Measurements from ENCODE around the gene CTSF.
"Not testable (repeated sequence)": the region's sequence is repeated elsewhere in the genome, so short reads cannot be mapped to it uniquely, and the experiment has no call there.

The CTSF gene

GRCh38 chr11:66568124-66568916 is at the start of gene CTSF:
Gene CTSF, minus strand, starts transcription at chr11:66568606. Its CDS starts 120 bp downstream, at chr11:66568486.
- peak; percentile 76 to 80 for DNase-seq

- peak in 1 of 2 donors; percentile 26 for DNase-seq
Observed at GRCh38 chr11:66617155-66617834, 48.9 kb upstream of the CTSF start.

GRCh38 chr11:66616379-66617154 is 48.2 kb upstream of the CTSF start, which contains the start of gene RBM14:
Gene RBM14, plus strand, starts transcription at chr11:66616630. Its CDS starts 91 bp downstream, at chr11:66616721.
- peak; percentile 97 to 98 for DNase-seq

- DNase-seq = no peak
Observed at GRCh38 chr11:66614073-66614472, 45.7 kb upstream of the CTSF start.

GRCh38 chr11:66612458-66612857 is 44.1 kb upstream of the CTSF start:
- no peak for DNase-seq

- DNase-seq = no peak
Observed at GRCh38 chr11:66609721-66610617, 41.6 kb upstream of the CTSF start.

- no peak for DNase-seq
Observed at GRCh38 chr11:66607126-66607834, 38.9 kb upstream of the CTSF start.

- DNase-seq = not testable (repeated sequence)
Observed at GRCh38 chr11:66606608-66607007, 38.2 kb upstream of the CTSF start.

- no peak for DNase-seq
Observed at GRCh38 chr11:66604155-66604554, 35.7 kb upstream of the CTSF start.

- no peak for DNase-seq
Observed at GRCh38 chr11:66603072-66603471, 34.7 kb upstream of the CTSF start.

GRCh38 chr11:66600631-66601233 is 32.3 kb upstream of the CTSF start:
- no peak for DNase-seq

GRCh38 chr11:66600219-66600618 is 31.8 kb upstream of the CTSF start:
- no peak for DNase-seq

- DNase-seq = no peak
Observed at GRCh38 chr11:66598993-66599392, 30.6 kb upstream of the CTSF start.

GRCh38 chr11:66595245-66595904 is 27.0 kb upstream of the CTSF start:
- no peak for DNase-seq

GRCh38 chr11:66593650-66594049 is 25.2 kb upstream of the CTSF start:
- no peak for DNase-seq

GRCh38 chr11:66593303-66593635 is 24.9 kb upstream of the CTSF start:
- DNase-seq = no peak

- peak; percentile 99 for DNase-seq
Observed at GRCh38 chr11:66592457-66593302, 24.3 kb upstream of the CTSF start, which contains the start of the genes CCDC87 and CCS. Gene CCDC87, minus strand, starts transcription at chr11:66593063. Its CDS starts 48 bp downstream, at chr11:66593015. Gene CCS, plus strand, starts transcription at chr11:66593185. Its CDS starts 77 bp downstream, at chr11:66593262.

- no peak for DNase-seq
Observed at GRCh38 chr11:66591175-66591574, 22.8 kb upstream of the CTSF start.

GRCh38 chr11:66589996-66590675 is 21.7 kb upstream of the CTSF start:
- no peak for DNase-seq
